K562 (cell line): Measurements from ENCODE around the gene TNNT1.

ENCODE experiments used
- CEBPB ChIP-seq: fragments of 450-650 bp; IDR thresholded peaks from 2 replicates; pipeline ENCODE4 v1.6.1; 2016; ENCODE audit warnings: missing genetic modification characterization, missing compliant biosample characterization
- EZH2 ChIP-seq: IDR thresholded peaks from 2 replicates; pipeline ENCODE4 v1.6.1; 2012; ENCODE audit warnings: low read depth, mild to moderate bottlenecking, inconsistent platforms, low read length, borderline replicate concordance
- NFYB ChIP-seq: IDR thresholded peaks from 2 replicates; pipeline ENCODE4 v1.6.1; 2011; ENCODE audit warnings: mild to moderate bottlenecking, moderate library complexity; ENCODE audit not compliant: insufficient read length; ENCODE audit errors: extremely low read depth
- POLR2A ChIP-seq: fragments of 450-650 bp; conservative IDR thresholded peaks from 2 replicates; pipeline ENCODE4 v1.6.1; 2016
- POLR2AphosphoS5 ChIP-seq: IDR thresholded peaks from 2 replicates; pipeline ENCODE4 v1.6.1; 2011; ENCODE audit warnings: mild to moderate bottlenecking, low read depth, low read length, moderate library complexity; ENCODE audit not compliant: control insufficient read depth, insufficient read depth
- RBFOX2 ChIP-seq: fragments of 200-400 bp; formaldehyde crosslinking; IDR thresholded peaks from 2 replicates; pipeline ENCODE4 v1.6.1; 2017; ENCODE audit warnings: low read depth, mild to moderate bottlenecking, low read length, moderate library complexity
- STAG1 ChIP-seq: sonication (generic); formaldehyde crosslinking; IDR thresholded peaks from 2 replicates; pipeline ENCODE4 v1.5.0; 2020; ENCODE audit warnings: missing genetic modification reagents, borderline replicate concordance
- TRIM24 ChIP-seq, 2 experiments: fragments of 450-650 bp; IDR thresholded peaks; 2 replicates each; pipeline ENCODE4 v1.6.1; 2016
- TSHZ1 ChIP-seq: fragments of 250-450 bp; sonication (Bioruptor Pico); IDR thresholded peaks from 2 replicates; pipeline ENCODE4 v1.4.0; 2020; ENCODE audit warnings: mild to moderate bottlenecking, moderate library complexity
- ZBTB1 ChIP-seq: sonication (generic); formaldehyde crosslinking; IDR thresholded peaks from 2 replicates; pipeline ENCODE4 v1.8.1; 2023; ENCODE audit warnings: missing genetic modification reagents, low read depth, mild to moderate bottlenecking, borderline replicate concordance
- ZNF253 ChIP-seq: fragments of 250-450 bp; sonication (Bioruptor Pico); conservative IDR thresholded peaks from 2 replicates; pipeline ENCODE4 v1.6.1; 2021; ENCODE audit warnings: mild to moderate bottlenecking
- ZNF398 ChIP-seq: fragments of 250-450 bp; sonication (Bioruptor Pico); IDR thresholded peaks from 2 replicates; pipeline ENCODE4 v1.8.0; 2021; ENCODE audit warnings: moderate library complexity, mild to moderate bottlenecking, inconsistent platforms

- TF ChIP-seq CEBPB (no peak), RBFOX2 (no peak), STAG1 (CRISPR knock-in tag) (no peak), ZNF398 (CRISPR knock-in tag) (no peak), POLR2AphosphoS5 (no peak), EZH2 (no peak), POLR2A (no peak), ZBTB1 (CRISPR knock-in tag) (no peak), ZNF253 (CRISPR knock-in tag) (no peak), NFYB (no peak), TSHZ1 (no peak), TRIM24 (IDR thresholded peaks at IDR 0.05) (no peak)
Observed at GRCh38 chr19:55171440-55171839, 22.4 kb upstream of the TNNT1 start.
